T-helper 2 cell treated with Interferon-gamma antibody and Interleukin-4, amounts not matched to agents 5 μg/mL and 100 μg/mL, for 36 hours (primary cell): Measurements from ENCODE around the gene ABCB6.
A peak's percentile ranks its signal among the peaks of the same experiment; 100 is the strongest.
"Not testable (repeated sequence)": the region's sequence is repeated elsewhere in the genome, so short reads cannot be mapped to it uniquely, and the experiment has no call there.

ENCODE experiments used
- DNase-seq: peaks from one replicate; pipeline ENCODE4 v3.0.0; 2021; ENCODE audit warnings: low spot score
- H3K27ac Mint-ChIP-seq: one replicate; pipeline ENCODE4 v1.8.0; 2021; ENCODE audit warnings: mild to moderate bottlenecking, mixed read lengths
- H3K27me3 Mint-ChIP-seq: one replicate; pipeline ENCODE4 v1.8.0; 2021; ENCODE audit warnings: low read depth, mixed read lengths
- H3K36me3 Mint-ChIP-seq: one replicate; pipeline ENCODE4 v1.8.0; 2021; ENCODE audit warnings: low read depth, mixed read lengths
- H3K4me1 Mint-ChIP-seq: one replicate; pipeline ENCODE4 v1.8.0; 2021; ENCODE audit warnings: low read depth, mixed read lengths
- H3K4me3 Mint-ChIP-seq: one replicate; pipeline ENCODE4 v1.8.0; 2022; ENCODE audit warnings: mild to moderate bottlenecking, moderate library complexity, mixed read lengths
- H3K9me3 Mint-ChIP-seq: one replicate; pipeline ENCODE4 v1.8.0; 2021; ENCODE audit warnings: mixed read lengths

Gene ABCB6

DNA sequence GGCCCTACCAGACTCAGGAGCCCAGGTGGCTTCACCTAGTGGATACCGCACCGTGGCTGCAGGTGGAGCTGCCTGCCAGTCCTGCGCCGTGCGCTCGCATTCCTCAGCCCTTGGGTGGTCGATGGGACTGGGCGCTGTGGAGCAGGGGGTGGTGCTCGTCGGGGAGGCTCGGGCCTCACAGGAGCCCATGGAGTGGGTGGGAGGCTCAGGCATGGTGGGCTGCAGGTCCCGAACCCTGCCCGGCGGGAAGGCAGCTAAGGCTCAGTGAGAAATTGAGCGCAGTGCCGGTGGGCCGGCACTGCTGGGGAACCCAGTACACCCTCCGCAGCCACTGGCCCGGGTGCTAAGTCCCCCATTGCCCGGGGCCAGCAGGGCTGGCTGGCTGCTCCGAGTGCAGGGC lies 17.4 kb downstream of the ABCB6 start:
- H3K9me3 Mint-ChIP-seq, H3K4me1 Mint-ChIP-seq, DNase-seq, H3K27me3 Mint-ChIP-seq, H3K27ac Mint-ChIP-seq, H3K36me3 Mint-ChIP-seq, H3K4me3 Mint-ChIP-seq: not testable (repeated sequence)

GRCh38 chr2:219200502-219201326 lies 18.0 kb downstream of the ABCB6 start:
- H3K27me3 Mint-ChIP-seq, H3K4me1 Mint-ChIP-seq, H3K36me3 Mint-ChIP-seq, DNase-seq, H3K9me3 Mint-ChIP-seq: not testable (repeated sequence)
- H3K27ac Mint-ChIP-seq: peak overlapping the region; percentile 79
- H3K4me3 Mint-ChIP-seq: peak overlapping the region; percentile 54

DNA sequence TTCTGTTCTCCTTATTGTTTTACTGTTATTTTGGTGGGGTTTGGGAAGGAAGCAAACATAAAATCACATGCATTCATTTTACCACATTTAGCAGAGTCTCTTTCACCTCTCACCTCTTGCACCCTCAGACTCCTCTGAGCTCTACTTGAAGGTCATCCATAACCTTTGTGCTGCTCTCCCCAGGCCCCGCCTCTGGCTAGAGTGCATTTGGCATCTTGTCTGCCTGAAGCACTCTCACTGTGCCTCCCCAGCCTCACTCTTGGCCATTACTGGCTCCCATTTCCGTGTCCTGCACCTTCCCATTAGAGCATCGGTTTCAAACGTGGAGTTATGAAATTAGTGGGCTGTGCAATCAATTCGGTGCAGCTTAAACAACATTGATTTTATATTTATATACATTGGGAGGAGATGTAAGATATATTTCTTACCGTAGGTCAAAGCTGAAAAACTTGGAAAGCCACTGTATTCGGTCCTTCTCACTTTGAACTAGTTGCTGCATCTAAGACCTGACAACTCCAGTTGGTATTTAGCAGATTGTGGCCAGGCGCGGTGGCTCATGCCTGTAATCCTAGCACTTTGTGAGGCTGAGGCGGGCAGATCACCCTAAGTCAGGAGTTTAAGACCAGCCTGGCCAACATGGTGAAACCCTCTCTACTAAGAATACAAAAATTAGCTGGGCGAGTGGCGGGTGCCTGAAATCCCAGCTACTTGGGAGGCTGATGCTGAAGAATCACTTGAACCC lies 19.1 kb downstream of the ABCB6 start:
- Mint-ChIP-seq H3K27ac (no peak overlapping the region), H3K4me3 (no peak overlapping the region), H3K4me1 (peaks cover 5% of the 10 kb centered on the region), H3K27me3 (peaks cover 4% of the 10 kb centered on the region), H3K36me3 (peaks cover 2% of the 10 kb centered on the region), H3K9me3 (peaks cover 4% of the 10 kb centered on the region)
- DNase-seq: no peak

DNA sequence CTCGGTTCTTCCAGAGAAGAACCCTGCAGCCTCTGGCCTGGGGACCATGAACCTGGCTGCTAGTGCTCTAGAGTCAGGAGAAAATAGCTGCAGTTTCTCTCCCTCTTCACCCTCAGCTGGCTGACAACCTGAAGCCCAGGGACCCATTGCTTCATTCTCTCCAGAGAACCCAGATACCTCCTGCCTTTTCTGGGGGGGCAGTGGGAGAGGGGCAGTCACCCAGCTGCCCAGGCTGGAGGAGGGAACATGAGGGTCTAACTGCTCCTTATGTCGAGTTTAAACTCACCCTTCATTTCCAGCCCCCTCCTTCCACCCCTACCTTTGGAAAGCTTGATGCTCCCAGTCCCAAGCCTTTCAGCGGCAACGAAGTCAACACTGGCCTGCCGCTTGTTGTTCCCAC lies 19.8 kb downstream of the ABCB6 start:
- H3K27ac Mint-ChIP-seq: no peak overlapping the region
- H3K9me3 Mint-ChIP-seq: no peaks in the 10 kb centered on the region
- H3K36me3 Mint-ChIP-seq: no peaks in the 10 kb centered on the region
- H3K27me3 Mint-ChIP-seq: peaks cover 4% of the 10 kb centered on the region
- H3K4me3 Mint-ChIP-seq: no peak overlapping the region
- H3K4me1 Mint-ChIP-seq: peaks cover 5% of the 10 kb centered on the region
- no peak for DNase-seq

GRCh38 chr2:219197388-219197787 lies 21.4 kb downstream of the ABCB6 start:
- H3K27ac Mint-ChIP-seq: no peak overlapping the region
- peaks cover 4% of the 10 kb centered on the region for H3K27me3 Mint-ChIP-seq
- H3K9me3 Mint-ChIP-seq: no peaks in the 10 kb centered on the region
- no peak for DNase-seq
- H3K36me3 Mint-ChIP-seq: no peaks in the 10 kb centered on the region
- H3K4me3 Mint-ChIP-seq: no peak overlapping the region
- H3K4me1 Mint-ChIP-seq: peaks cover 5% of the 10 kb centered on the region

- Mint-ChIP-seq H3K9me3 (no peaks in the 10 kb centered on the region), H3K36me3 (peaks cover 26% of the 10 kb centered on the region), H3K27ac (peak overlapping the region; percentile 2), H3K27me3 (no peaks in the 10 kb centered on the region), H3K4me3 (no peak overlapping the region), H3K4me1 (peaks cover 4% of the 10 kb centered on the region)
- no peak for DNase-seq
Measured at GRCh38 chr2:219186754-219187456, 31.9 kb downstream of the ABCB6 start.

GRCh38 chr2:219184121-219184520 lies 34.6 kb downstream of the ABCB6 start:
- Mint-ChIP-seq H3K4me3 (no peak overlapping the region), H3K27ac (no peak overlapping the region), H3K27me3 (no peaks in the 10 kb centered on the region), H3K4me1 (peaks cover 27% of the 10 kb centered on the region), H3K9me3 (no peaks in the 10 kb centered on the region), H3K36me3 (peaks cover 43% of the 10 kb centered on the region)
- DNase-seq: no peak

GRCh38 chr2:219183151-219183772 lies 35.5 kb downstream of the ABCB6 start:
- no peaks in the 10 kb centered on the region for H3K9me3 Mint-ChIP-seq
- H3K36me3 Mint-ChIP-seq: peaks cover 44% of the 10 kb centered on the region
- H3K27ac Mint-ChIP-seq: peak overlapping the region; percentile 39
- H3K27me3 Mint-ChIP-seq: no peaks in the 10 kb centered on the region
- peaks cover 32% of the 10 kb centered on the region for H3K4me1 Mint-ChIP-seq
- H3K4me3 Mint-ChIP-seq: no peak overlapping the region
- no peak for DNase-seq

DNA sequence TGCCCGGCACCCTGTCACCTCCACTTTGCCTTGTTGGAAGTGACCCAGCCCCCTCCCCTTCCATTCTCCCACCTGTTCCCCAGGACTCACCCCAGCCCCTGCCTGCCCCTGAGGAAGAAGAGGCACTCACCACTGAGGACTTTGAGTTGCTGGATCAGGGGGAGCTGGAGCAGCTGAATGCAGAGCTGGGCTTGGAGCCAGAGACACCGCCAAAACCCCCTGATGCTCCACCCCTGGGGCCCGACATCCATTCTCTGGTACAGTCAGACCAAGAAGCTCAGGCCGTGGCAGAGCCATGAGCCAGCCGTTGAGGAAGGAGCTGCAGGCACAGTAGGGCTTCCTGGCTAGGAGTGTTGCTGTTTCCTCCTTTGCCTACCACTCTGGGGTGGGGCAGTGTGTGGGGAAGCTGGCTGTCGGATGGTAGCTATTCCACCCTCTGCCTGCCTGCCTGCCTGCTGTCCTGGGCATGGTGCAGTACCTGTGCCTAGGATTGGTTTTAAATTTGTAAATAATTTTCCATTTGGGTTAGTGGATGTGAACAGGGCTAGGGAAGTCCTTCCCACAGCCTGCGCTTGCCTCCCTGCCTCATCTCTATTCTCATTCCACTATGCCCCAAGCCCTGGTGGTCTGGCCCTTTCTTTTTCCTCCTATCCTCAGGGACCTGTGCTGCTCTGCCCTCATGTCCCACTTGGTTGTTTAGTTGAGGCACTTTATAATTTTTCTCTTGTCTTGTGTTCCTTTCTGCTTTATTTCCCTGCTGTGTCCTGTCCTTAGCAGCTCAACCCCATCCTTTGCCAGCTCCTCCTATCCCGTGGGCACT lies 36.2 kb downstream of the ABCB6 start:
- H3K27me3 Mint-ChIP-seq: no peaks in the 10 kb centered on the region
- peaks cover 44% of the 10 kb centered on the region for H3K36me3 Mint-ChIP-seq
- no peak overlapping the region for H3K4me3 Mint-ChIP-seq
- no peak for DNase-seq
- no peaks in the 10 kb centered on the region for H3K9me3 Mint-ChIP-seq
- peak overlapping the region; percentile 39 for H3K27ac Mint-ChIP-seq
- peaks cover 32% of the 10 kb centered on the region for H3K4me1 Mint-ChIP-seq

DNA sequence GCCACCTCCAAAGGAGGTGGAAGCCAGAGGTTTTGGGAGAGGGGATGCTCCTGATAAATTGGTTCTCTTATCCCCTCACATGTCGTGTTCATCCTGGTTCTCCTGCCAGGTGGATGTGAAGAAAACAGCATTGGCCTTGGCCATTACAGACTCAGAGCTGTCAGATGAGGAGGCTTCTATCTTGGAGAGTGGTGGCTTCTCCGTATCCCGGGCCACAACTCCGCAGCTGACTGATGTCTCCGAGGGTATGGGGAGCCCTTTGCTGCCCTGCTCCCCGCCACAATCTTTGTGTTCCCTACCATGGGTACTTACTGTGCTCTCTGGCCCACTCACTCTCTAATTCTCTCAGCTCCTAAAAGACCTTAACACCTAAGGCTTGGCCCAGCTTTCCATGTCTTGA lies 37.2 kb downstream of the ABCB6 start:
- no peak for DNase-seq
- H3K9me3 Mint-ChIP-seq: no peaks in the 10 kb centered on the region
- no peaks in the 10 kb centered on the region for H3K27me3 Mint-ChIP-seq
- H3K36me3 Mint-ChIP-seq: peaks cover 40% of the 10 kb centered on the region
- peak overlapping the region; percentile 68 for H3K27ac Mint-ChIP-seq
- H3K4me3 Mint-ChIP-seq: no peak overlapping the region
- H3K4me1 Mint-ChIP-seq: peaks cover 38% of the 10 kb centered on the region

DNA sequence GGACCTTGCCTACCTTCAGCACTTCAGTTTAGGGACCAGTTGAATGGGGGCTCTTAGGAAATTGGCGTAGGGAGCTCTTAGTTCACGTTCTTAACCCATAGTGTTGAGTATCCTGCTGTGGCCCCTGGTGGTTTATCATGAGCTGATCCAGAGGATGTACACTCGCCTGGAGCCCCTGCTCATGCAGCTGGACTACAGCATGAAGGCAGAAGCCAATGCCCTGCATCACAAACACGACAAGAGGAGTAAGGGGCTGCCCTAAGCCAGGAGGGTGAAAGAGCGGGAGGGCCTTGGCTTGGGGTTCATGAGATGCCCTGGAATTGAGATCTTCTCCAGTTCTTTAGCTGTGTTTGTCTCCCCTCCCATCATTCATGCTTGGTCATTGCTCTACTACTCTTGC lies 37.8 kb downstream of the ABCB6 start:
- peaks cover 41% of the 10 kb centered on the region for H3K4me1 Mint-ChIP-seq
- H3K4me3 Mint-ChIP-seq: peak overlapping the region; percentile 97
- H3K9me3 Mint-ChIP-seq: no peaks in the 10 kb centered on the region
- H3K27me3 Mint-ChIP-seq: no peaks in the 10 kb centered on the region
- no peak for DNase-seq
- H3K36me3 Mint-ChIP-seq: peaks cover 39% of the 10 kb centered on the region
- H3K27ac Mint-ChIP-seq: peak overlapping the region; percentile 60

- Mint-ChIP-seq H3K4me3 (peak overlapping the region; percentile 97), H3K27ac (peak overlapping the region; percentile 93), H3K4me1 (peaks cover 50% of the 10 kb centered on the region), H3K27me3 (no peaks in the 10 kb centered on the region), H3K36me3 (peaks cover 35% of the 10 kb centered on the region), H3K9me3 (no peaks in the 10 kb centered on the region)
- DNase-seq: no peak
Measured at GRCh38 chr2:219179601-219180465, 38.9 kb downstream of the ABCB6 start.
